Measurements from ENCODE around the gene FMO4. TPM values are rescaled to one million over a fixed set of nuclear protein-coding genes. Genes with fewer than 3 reads are reported as not detected.

The FMO4 gene
- total and polyA plus RNA-seq, 3 donors from 2014 or later: 3.1 to 4.2 (median 3.6) TPM

GRCh38 chr1:171346881-171347280 is 32.9 kb downstream of the FMO4 start:
- no peak for DNase-seq
- Histone ChIP-seq H3K27me3 (no peaks in the 10 kb centered on the region), H3K36me3 (ENCODE audit: low read depth, missing control alignments) (no peaks in the 10 kb centered on the region), H3K27ac (no peak overlapping the region), H3K4me1 (no peaks in the 10 kb centered on the region), H3K4me3 (no peak overlapping the region), H3K9me3 (no peaks in the 10 kb centered on the region)
- intact Hi-C loops (cut with DNase I; ENCODE audit: low total_unique reads): no loop called here
- WGBS, 2 donors: 93 to 100% methylated on average over 1 of the region's 1 CpG
- TF ChIP-seq CTCF (IDR thresholded peaks at IDR 0.05) (no peak), POLR2A (IDR thresholded peaks at IDR 0.05) (no peak)

- DNase-seq: no peak
- H3K9me3 ChIP-seq: no peaks in the 10 kb centered on the region
- no peaks in the 10 kb centered on the region for H3K36me3 ChIP-seq (ENCODE audit: low read depth, missing control alignments)
- H3K27me3 ChIP-seq: no peaks in the 10 kb centered on the region
- H3K27ac ChIP-seq: no peak overlapping the region
- no peak for TF ChIP-seq POLR2A (IDR thresholded peaks at IDR 0.05)
- TF ChIP-seq CTCF (IDR thresholded peaks at IDR 0.05): no peak
- H3K4me1 ChIP-seq: no peaks in the 10 kb centered on the region
- intact Hi-C loops (cut with DNase I; ENCODE audit: low total_unique reads): no loop called here
- H3K4me3 ChIP-seq: no peak overlapping the region
Observed at GRCh38 chr1:171350594-171350993, 36.6 kb downstream of the FMO4 start.

- DNase-seq: no peak
- 80 to 96% methylated on average over 3 of the region's 3 CpGs for WGBS, 2 donors
- intact Hi-C loops (cut with DNase I; ENCODE audit: low total_unique reads): no loop called here
- TF ChIP-seq CTCF (IDR thresholded peaks at IDR 0.05) (no peak), POLR2A (IDR thresholded peaks at IDR 0.05) (no peak)
- H3K4me3 ChIP-seq: no peak overlapping the region
- H3K4me1 ChIP-seq: no peaks in the 10 kb centered on the region
- H3K9me3 ChIP-seq: no peaks in the 10 kb centered on the region
- H3K27me3 ChIP-seq: no peaks in the 10 kb centered on the region
- H3K36me3 ChIP-seq (ENCODE audit: low read depth, missing control alignments): no peaks in the 10 kb centered on the region
- no peak overlapping the region for H3K27ac ChIP-seq
Observed at GRCh38 chr1:171351961-171352360, 38.0 kb downstream of the FMO4 start.

- Histone ChIP-seq H3K4me1 (no peaks in the 10 kb centered on the region), H3K27me3 (no peaks in the 10 kb centered on the region), H3K36me3 (ENCODE audit: low read depth, missing control alignments) (no peaks in the 10 kb centered on the region), H3K27ac (no peak overlapping the region), H3K4me3 (no peak overlapping the region), H3K9me3 (no peaks in the 10 kb centered on the region)
- 89 to 100% methylated on average over 2 of the region's 2 CpGs for WGBS, 2 donors
- DNase-seq: no peak
- TF ChIP-seq POLR2A (IDR thresholded peaks at IDR 0.05) (no peak), CTCF (IDR thresholded peaks at IDR 0.05) (no peak)
- intact Hi-C loops (cut with DNase I; ENCODE audit: low total_unique reads): no loop called here
Observed at GRCh38 chr1:171352554-171352953, 38.6 kb downstream of the FMO4 start.

GRCh38 chr1:171355727-171356126 is 41.7 kb downstream of the FMO4 start:
- no peaks in the 10 kb centered on the region for H3K27me3 ChIP-seq
- intact Hi-C loops (cut with DNase I; ENCODE audit: low total_unique reads): no loop called here
- no peak for DNase-seq
- no peaks in the 10 kb centered on the region for H3K36me3 ChIP-seq (ENCODE audit: low read depth, missing control alignments)
- H3K9me3 ChIP-seq: no peaks in the 10 kb centered on the region
- TF ChIP-seq CTCF (IDR thresholded peaks at IDR 0.05): no peak
- TF ChIP-seq POLR2A (IDR thresholded peaks at IDR 0.05): no peak
- H3K27ac ChIP-seq: no peak overlapping the region
- no peak overlapping the region for H3K4me3 ChIP-seq
- no peaks in the 10 kb centered on the region for H3K4me1 ChIP-seq
- 76 to 87% methylated on average over 3 of the region's 3 CpGs for WGBS, 2 donors

Measured in testis (tissue), 3 donors.